GM19240 (cell line): ENCODE data around the gene GAMT.
"Not testable (repeated sequence)": the region's sequence is repeated elsewhere in the genome, so short reads cannot be mapped to it uniquely, and the experiment has no call there.

Source experiments
- DNase-seq: peaks from one replicate; pipeline ENCODE4 v3.0.0; 2011; ENCODE audit warnings: low spot score; ENCODE audit not compliant: insufficient read length

GAMT gene

GRCh38 chr19:1401138-1401888 is at the start of gene GAMT:
Gene GAMT (minus strand): TSS chr19:1401542. CDS start chr19:1401476, 66 bp downstream.
- peak; percentile 71 for DNase-seq

- DNase-seq = no peak
These were observed 48.4 kb upstream of the GAMT start, which contains the start of gene APC2 for GRCh38 chr19:1449467-1450442. Gene APC2 (plus strand): TSS chr19:1450121. CDS start chr19:1453002, 2,881 bp downstream.

- DNase-seq = no peak
These were observed 46.6 kb upstream of the GAMT start for GRCh38 chr19:1447944-1448343.

- no peak for DNase-seq
These were observed 46.2 kb upstream of the GAMT start for GRCh38 chr19:1447504-1447903.

- no peak for DNase-seq
These were observed 45.6 kb upstream of the GAMT start for GRCh38 chr19:1446713-1447481.

GRCh38 chr19:1445932-1446712 is 44.8 kb upstream of the GAMT start:
- no peak for DNase-seq

- DNase-seq = peak; percentile 94
These were observed 44.0 kb upstream of the GAMT start for GRCh38 chr19:1445185-1445931.

- no peak for DNase-seq
These were observed 40.5 kb upstream of the GAMT start for GRCh38 chr19:1441677-1442438.

GRCh38 chr19:1441022-1441426 is 39.7 kb upstream of the GAMT start:
- no peak for DNase-seq

GRCh38 chr19:1440418-1440801 is 39.1 kb upstream of the GAMT start:
- DNase-seq = no peak

GRCh38 chr19:1439525-1440417 is 38.4 kb upstream of the GAMT start:
- not testable (repeated sequence) for DNase-seq

- DNase-seq = no peak
These were observed 37.6 kb upstream of the GAMT start for GRCh38 chr19:1438933-1439354.

- DNase-seq = peak; percentile 98
These were observed 36.9 kb upstream of the GAMT start, which contains the start of gene RPS15 for GRCh38 chr19:1438035-1438932. Gene RPS15 (plus strand): TSS chr19:1438396. CDS start chr19:1438426, 30 bp downstream.

GRCh38 chr19:1437609-1438008 is 36.3 kb upstream of the GAMT start:
- no peak for DNase-seq

GRCh38 chr19:1435378-1435989 is 34.1 kb upstream of the GAMT start:
- DNase-seq = no peak

- no peak for DNase-seq
These were observed 33.3 kb upstream of the GAMT start for GRCh38 chr19:1434577-1435060.
